K562 (cell line): Measurements from ENCODE around the gene FAM50B. TPM values are rescaled to one million over a fixed set of nuclear protein-coding genes. Genes with fewer than 3 reads are reported as not detected.
A peak's percentile ranks its signal among the peaks of the same experiment; 100 is the strongest.

ENCODE experiments used
- ATAC-seq: fragments of 200-7000 bp; cut with Tn5 transposase; 3 replicates; pipeline ENCODE4 v1.9.1; 2020; ENCODE audit warnings: moderate library complexity
- BruUV-seq: library from RNA; stranded (reverse); fragments of 400-500 nt; replicated peaks from 2 replicates; lab custom pipeline; 2021; lab: Mats Ljungman, UMichigan
- CTCF ChIA-PET: fragments of 300-600 bp; formaldehyde crosslinking; extraction: SDS; loops from one replicate; lab custom pipeline; 2021; ENCODE audit warnings: low intra/inter-chr PET ratio; lab: Yijun Ruan, JAX
- POLR2A ChIA-PET: fragments of 300-600, 350-650 bp; sonication (Branson Sonifier 250); formaldehyde crosslinking; extraction: SDS; loops from one replicate; lab custom pipeline; 2021; ENCODE audit warnings: antibody characterized with exemption, inconsistent platforms; lab: Yijun Ruan, JAX
- DNase-seq, 4 experiments: peaks; one replicate each; pipeline versions ENCODE4 v3.0.0 to v3.0.0-alpha.2; 2011 to 2018; ENCODE audit warnings: low spot score in 3 of 4, mixed read lengths in 3 of 4; ENCODE audit errors: extremely low read depth in 1 of 4
- FAIRE-seq: peaks from 2 replicates; lab custom pipeline; 2011; peaks lifted over from hg19 to GRCh38; lab: Jason Lieb, UNC
- H2AFZ ChIP-seq: 2 replicates; pipeline ENCODE4 v1.6.0; 2011; ENCODE audit warnings: low read depth, low read length, control low read depth, inconsistent platforms
- H3K27ac ChIP-seq: fragments of 200-600 bp; 3 replicates; pipeline ENCODE4 v1.8.0; 2011; ENCODE audit warnings: low read depth, mild to moderate bottlenecking, control low read depth, inconsistent platforms, low read length, moderate library complexity, mixed read lengths; ENCODE audit errors: extremely low read depth
- H3K27me3 ChIP-seq, 2 experiments: fragments of 300-600 bp in 1 of 2; 2 replicates in 1 of 2; 3 replicates in 1 of 2; pipeline versions ENCODE4 v1.6.0 to v1.8.0; 2011; ENCODE audit warnings: inconsistent platforms in 2 of 2, low read length in 2 of 2, mild to moderate bottlenecking in 1 of 2, mixed read lengths in 1 of 2, moderate library complexity in 1 of 2; ENCODE audit not compliant: control insufficient read depth in 2 of 2, insufficient read depth in 2 of 2
- H3K36me3 ChIP-seq: fragments of 300-600 bp; 3 replicates; pipeline ENCODE4 v1.8.0; 2011; ENCODE audit warnings: mild to moderate bottlenecking, low read length, inconsistent platforms; ENCODE audit not compliant: control insufficient read depth, insufficient read depth
- H3K4me1 ChIP-seq, 2 experiments: fragments of 200-600 bp in 1 of 2; replicated peaks in 1 of 2; 2 replicates in 1 of 2; 3 replicates in 1 of 2; pipeline versions ENCODE4 v1.5.1 to v1.8.0; 2011; ENCODE audit warnings: inconsistent platforms in 2 of 2, low read length in 2 of 2, mild to moderate bottlenecking in 1 of 2, mixed read lengths in 1 of 2, moderate library complexity in 1 of 2; ENCODE audit not compliant: control insufficient read depth in 2 of 2, insufficient read depth in 2 of 2
- H3K4me2 ChIP-seq: 2 replicates; pipeline ENCODE4 v1.6.1; 2011; ENCODE audit warnings: low read length, control low read depth, inconsistent platforms, mixed read lengths; ENCODE audit not compliant: insufficient read depth
- H3K4me3 ChIP-seq: fragments of 200-600 bp; sonication (generic), shearing (Covaris generic); 2 replicates; pipeline ENCODE4 v1.5.1; 2016; ENCODE audit warnings: control low read depth, inconsistent platforms
- H3K79me2 ChIP-seq: fragments of 200-600 bp; 3 replicates; pipeline ENCODE4 v1.8.0; 2011; ENCODE audit warnings: low read length, inconsistent platforms; ENCODE audit not compliant: control insufficient read depth, insufficient read depth
- H3K9ac ChIP-seq, 2 experiments: 2 replicates each; pipeline versions ENCODE4 v1.6.0 to v1.6.1; 2011; ENCODE audit warnings: low read depth in 2 of 2, low read length in 2 of 2, control low read depth in 1 of 2, inconsistent platforms in 1 of 2, mild to moderate bottlenecking in 1 of 2, mixed read lengths in 1 of 2; ENCODE audit not compliant: insufficient read depth in 1 of 2
- H3K9me1 ChIP-seq: one replicate; pipeline ENCODE4 v1.6.0; 2011; ENCODE audit warnings: inconsistent platforms, mild to moderate bottlenecking, low read length, moderate library complexity; ENCODE audit not compliant: control insufficient read depth, insufficient read depth
- H3K9me3 ChIP-seq: replicated peaks from 2 replicates; pipeline ENCODE4 v1.5.1; 2011; ENCODE audit warnings: low read depth, low read length, inconsistent platforms; ENCODE audit not compliant: control insufficient read depth, insufficient read depth
- H4K20me1 ChIP-seq: replicated peaks from 2 replicates; pipeline ENCODE4 v1.6.1; 2011; ENCODE audit warnings: low read length, inconsistent platforms, mixed read lengths; ENCODE audit not compliant: control insufficient read depth, insufficient read depth
- BRD4 ChIP-seq: fragments of 200-600 bp; sonication (generic); IDR thresholded peaks from 2 replicates; pipeline ENCODE4 v1.6.1; 2017; ENCODE audit warnings: inconsistent platforms
- CEBPB ChIP-seq: fragments of 450-650 bp; IDR thresholded peaks from 2 replicates; pipeline ENCODE4 v1.6.1; 2016; ENCODE audit warnings: missing genetic modification characterization, missing compliant biosample characterization
- CEBPG ChIP-seq, 3 experiments: fragments of 200-800 bp in 1 of 3; sonication (Bioruptor generic) in 1 of 3; sonication (generic) in 1 of 3; formaldehyde crosslinking in 1 of 3; IDR thresholded peaks in 2 of 3; conservative IDR thresholded peaks in 1 of 3; 2 replicates each; pipeline versions ENCODE4 v1.6.1 to v1.8.0; 2016 to 2022; ENCODE audit warnings: missing compliant biosample characterization in 2 of 3, missing genetic modification characterization in 2 of 3, mild to moderate bottlenecking in 1 of 3, missing genetic modification reagents in 1 of 3
- DDX20 ChIP-seq: fragments of 450-650 bp; IDR thresholded peaks from 2 replicates; pipeline ENCODE4 v1.6.1; 2016; ENCODE audit warnings: missing genetic modification characterization, low read depth, mild to moderate bottlenecking, missing compliant biosample characterization, moderate library complexity
- RAD21 ChIP-seq, 2 experiments: fragments of 250-450 bp in 1 of 2; fragments of 450-650 bp in 1 of 2; sonication (Bioruptor Pico) in 1 of 2; formaldehyde crosslinking in 1 of 2; IDR thresholded peaks in 1 of 2; conservative IDR thresholded peaks in 1 of 2; 2 replicates each; pipeline versions ENCODE4 v1.4.0 to v1.8.0; 2020 to 2022; ENCODE audit warnings: mild to moderate bottlenecking in 2 of 2, moderate library complexity in 1 of 2
- ZBTB12 ChIP-seq: fragments of 250-450 bp; sonication (Bioruptor Pico); IDR thresholded peaks from 2 replicates; pipeline ENCODE4 v1.4.0; 2020
- ZNF165 ChIP-seq: fragments of 250-450 bp; sonication (Bioruptor Pico); IDR thresholded peaks from 2 replicates; pipeline ENCODE4 v1.4.0; 2020; ENCODE audit warnings: borderline replicate concordance
- ZNF316 ChIP-seq: fragments of 450-650 bp; IDR thresholded peaks from 2 replicates; pipeline ENCODE4 v1.6.1; 2016
- ZNF583 ChIP-seq: fragments of 250-450 bp; sonication (Bioruptor Pico); IDR thresholded peaks from 2 replicates; pipeline ENCODE4 v1.4.0; 2020
- WGBS: fragments of 100-300 bp; shearing (Covaris generic); methylation state at CpG from one replicate; pipeline ENCODE4 v1.1.6; 2016; ENCODE audit warnings: low coverage, mixed read lengths; ENCODE audit not compliant: insufficient coverage; ENCODE audit errors: missing lambda C conversion rate; 5-methylcytosine and 5-hydroxymethylcytosine counted together
- in situ Hi-C: fragments of 300-500 bp; cut with MboI; formaldehyde crosslinking; loops from 4 replicates; pipeline ENCODE4 v1.15.0; 2018; ENCODE audit warnings: inconsistent platforms, mixed read lengths
- intact Hi-C: fragments of 100-400 bp; cut with micrococcal nuclease; formaldehyde crosslinking; loops from 2 replicates; pipeline ENCODE4 v1.14.2; 2022
- polyA plus RNA-seq, 8 experiments: library from polyadenylated mRNA; depleted of rRNA in 4 of 8; stranded (reverse) in 5 of 8; unstranded in 3 of 8; fragments of >200 nt; fragmentation: Nextera tagmentation in 2 of 8; fragmentation: Illumina TruSeq in 1 of 8; extraction: Ambion mirVana in 2 of 8; extraction: Trizol in 1 of 8; gene quantifications; 2 replicates each; pipeline versions ENCODE4 v1.2.1 to v1.2.3, GENCODE V29; 2011 to 2014; ENCODE audit warnings: inconsistent platforms in 1 of 8, missing spikeins in 1 of 8
- total RNA-seq, 7 experiments: library from RNA; depleted of rRNA in 6 of 7; stranded (reverse); fragments of >200 nt in 6 of 7; fragmentation: Illumina TruSeq in 2 of 7; extraction: Trizol in 2 of 7; gene quantifications; 2 replicates each; pipeline versions ENCODE4 v1.2.1 to v1.2.3, GENCODE V29; 2011 to 2021; ENCODE audit warnings: low replicate concordance in 1 of 7
- TF ChIP-seq, protein P1 (sequence below), 3 experiments: IDR thresholded peaks in 2 of 3; conservative IDR thresholded peaks in 1 of 3; 2 replicates each; pipeline ENCODE4 v1.5.1; 2011 to 2012; ENCODE audit warnings: low read length in 3 of 3, mild to moderate bottlenecking in 3 of 3, control low read depth in 2 of 3, improper control_type of control experiment in 1 of 3, inconsistent platforms in 1 of 3, low read depth in 1 of 3, mixed read lengths in 1 of 3, moderate library complexity in 1 of 3; ENCODE audit not compliant: insufficient read depth in 2 of 3

Gene FAM50B
- total and polyA plus RNA-seq, 9 of the 15 experiments (the other 6 are each of a cell fraction or from before 2014, with no cell fraction given), result 0.09 to 0.16 (median 0.13) TPM; not detected in 6

DNA sequence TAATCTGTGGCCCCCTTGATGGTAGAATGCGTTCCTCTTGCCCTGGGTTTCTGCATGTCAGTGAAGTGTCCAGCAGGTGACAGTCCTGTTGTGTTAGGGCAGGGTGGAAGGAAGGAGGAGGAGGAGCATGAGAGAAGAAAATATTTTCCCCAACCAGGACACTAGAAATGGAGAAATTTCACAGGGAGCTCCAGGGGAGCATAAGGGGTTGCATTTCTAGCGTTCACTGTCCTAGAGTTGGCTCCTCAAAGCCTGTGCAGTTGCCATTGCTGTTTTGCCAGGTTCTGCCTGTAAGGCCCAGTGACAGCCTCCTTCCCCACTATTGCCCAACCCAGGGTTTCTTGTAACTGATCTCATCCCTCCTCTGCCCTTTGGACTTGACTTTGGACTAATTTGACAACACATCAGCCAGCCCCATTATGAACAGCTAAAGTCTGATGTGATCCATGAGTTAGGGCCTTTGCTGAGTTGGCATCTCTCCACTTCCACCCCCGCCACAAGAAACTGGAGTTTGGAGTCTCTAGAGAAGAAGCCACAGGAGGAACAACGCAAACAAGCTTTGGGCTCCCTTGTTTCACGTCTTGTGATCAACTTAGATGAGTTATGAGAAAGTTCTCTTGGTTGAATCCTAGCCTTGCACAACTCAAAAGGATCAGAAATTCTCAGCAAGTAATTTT is 14.0 kb upstream of the FAM50B start:
- no peak overlapping the region for H2AFZ ChIP-seq
- no peaks in the 10 kb centered on the region for H3K4me1 ChIP-seq
- H3K4me3 ChIP-seq, result no peak overlapping the region
- H3K4me2 ChIP-seq, result no peak overlapping the region
- intact Hi-C loops (no loop called here), in situ Hi-C loops (no loop called here)
- CTCF ChIA-PET, result no interaction called here
- H3K27ac ChIP-seq, result no peak overlapping the region
- no peaks in the 10 kb centered on the region for H3K9me3 ChIP-seq
- H3K9ac ChIP-seq, result no peak overlapping the region
- TF ChIP-seq DDX20 (no peak), ZNF316 (0 out of 2 replicates have a peak, but pooled peaks have one; percentile 7), BRD4 (no peak), ZBTB12 (CRISPR knock-in tag) (no peak), RAD21 (CRISPR knock-in tag; conservative IDR thresholded peaks at IDR 0.05 in 1 of 2, IDR thresholded peaks at IDR 0.05 in 1 of 2) (peak in 1 of 2 experiments; percentile 32; a peak in 2 of 4 replicates), ZNF165 (CRISPR knock-in tag) (no peak), CEBPB (0 out of 2 replicates have a peak, but pooled peaks have one; percentile 11), ZNF583 (CRISPR knock-in tag) (no peak), CEBPG (CRISPR knock-in tag; IDR thresholded peaks at IDR 0.05) (no peak), CEBPG (tag; conservative IDR thresholded peaks at IDR 0.05 in 1 of 2, IDR thresholded peaks at IDR 0.05 in 1 of 2) (0 out of 4 replicates have a peak, but pooled peaks of 1 of the 2 experiments have one; percentile 31)
- TF ChIP-seq, protein P1, sequence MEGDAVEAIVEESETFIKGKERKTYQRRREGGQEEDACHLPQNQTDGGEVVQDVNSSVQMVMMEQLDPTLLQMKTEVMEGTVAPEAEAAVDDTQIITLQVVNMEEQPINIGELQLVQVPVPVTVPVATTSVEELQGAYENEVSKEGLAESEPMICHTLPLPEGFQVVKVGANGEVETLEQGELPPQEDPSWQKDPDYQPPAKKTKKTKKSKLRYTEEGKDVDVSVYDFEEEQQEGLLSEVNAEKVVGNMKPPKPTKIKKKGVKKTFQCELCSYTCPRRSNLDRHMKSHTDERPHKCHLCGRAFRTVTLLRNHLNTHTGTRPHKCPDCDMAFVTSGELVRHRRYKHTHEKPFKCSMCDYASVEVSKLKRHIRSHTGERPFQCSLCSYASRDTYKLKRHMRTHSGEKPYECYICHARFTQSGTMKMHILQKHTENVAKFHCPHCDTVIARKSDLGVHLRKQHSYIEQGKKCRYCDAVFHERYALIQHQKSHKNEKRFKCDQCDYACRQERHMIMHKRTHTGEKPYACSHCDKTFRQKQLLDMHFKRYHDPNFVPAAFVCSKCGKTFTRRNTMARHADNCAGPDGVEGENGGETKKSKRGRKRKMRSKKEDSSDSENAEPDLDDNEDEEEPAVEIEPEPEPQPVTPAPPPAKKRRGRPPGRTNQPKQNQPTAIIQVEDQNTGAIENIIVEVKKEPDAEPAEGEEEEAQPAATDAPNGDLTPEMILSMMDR (IDR thresholded peaks at IDR 0.05 in 2 of 3, conservative IDR thresholded peaks at IDR 0.05 in 1 of 3; ENCODE audit: insufficient read depth in 2 of 3, low read depth in 1 of 3, low read length in 3 of 3), result peak; percentile 11 to 41 (median 38); a peak in 3 of 6 replicates
- H4K20me1 ChIP-seq, result no peaks in the 10 kb centered on the region
- no peak for DNase-seq
- no TSS peak for BruUV-seq
- no peak for ATAC-seq
- no peaks in the 10 kb centered on the region for H3K36me3 ChIP-seq
- no peaks in the 10 kb centered on the region for H3K9me1 ChIP-seq
- POLR2A ChIA-PET, result no interaction called here
- peaks cover 10 to 25% of the 10 kb centered on the region in 2 experiments; a peak in 4 of 5 replicates for H3K27me3 ChIP-seq
- WGBS, result 4% methylated on average over 5 of the region's 5 CpGs
- no peak for FAIRE-seq
- H3K79me2 ChIP-seq, result no peaks in the 10 kb centered on the region
